OCI-LY3 (cell line): ENCODE data around the gene MGME1.
A peak's percentile ranks its signal among the peaks of the same experiment; 100 is the strongest.

Source experiments
- H2AFZ ChIP-seq: fragments of 200-600, 300-600 bp; shearing (Covaris generic); 2 replicates; pipeline ENCODE4 v1.6.0; 2014; ENCODE audit warnings: antibody characterized with exemption, low read depth, low read length
- H3K27ac ChIP-seq: fragments of 200-600, 300-600 bp; sonication (generic); 2 replicates; pipeline ENCODE4 v1.5.1; 2014; ENCODE audit warnings: mild to moderate bottlenecking, low read length, moderate library complexity, mixed read lengths
- H3K27me3 ChIP-seq: fragments of 200-600, 300-600 bp; sonication (generic); 2 replicates; pipeline ENCODE4 v1.6.1; 2014; ENCODE audit warnings: low read depth, low read length, mixed read lengths
- H3K36me3 ChIP-seq: fragments of 200-600, 300-600 bp; sonication (generic); replicated peaks from 2 replicates; pipeline ENCODE3; 2014; ENCODE audit warnings: low read depth, low read length, mixed read lengths
- H3K4me1 ChIP-seq: fragments of 300-600, 200-600 bp; sonication (generic); 2 replicates; pipeline ENCODE4 v1.6.1; 2014; ENCODE audit warnings: low read length, mixed read lengths
- H3K4me2 ChIP-seq: fragments of 200-600, 300-600 bp; sonication (generic); 2 replicates; pipeline ENCODE4 v1.6.1; 2014; ENCODE audit warnings: low read length, mixed read lengths
- H3K4me3 ChIP-seq: fragments of 300-600, 200-600 bp; sonication (generic); 2 replicates; pipeline ENCODE4 v1.5.1; 2014; ENCODE audit warnings: antibody characterized with exemption, mild to moderate bottlenecking, low read length, moderate library complexity
- H3K79me2 ChIP-seq: fragments of 300-600, 200-600 bp; shearing (Covaris generic); 2 replicates; pipeline ENCODE4 v1.6.1; 2014; ENCODE audit warnings: mild to moderate bottlenecking, low read length, mixed read lengths
- H3K9ac ChIP-seq: fragments of 300-600, 200-600 bp; shearing (Covaris generic); 2 replicates; pipeline ENCODE4 v1.6.0; 2014; ENCODE audit warnings: mild to moderate bottlenecking, low read length, moderate library complexity
- H3K9me3 ChIP-seq: fragments of 200-600, 300-600 bp; shearing (Covaris generic); 2 replicates; pipeline ENCODE4 v1.6.1; 2014; ENCODE audit warnings: low read length, mixed read lengths; ENCODE audit not compliant: insufficient read depth
- H4K20me1 ChIP-seq: fragments of 200-600, 300-600 bp; sonication (generic); 2 replicates; pipeline ENCODE4 v1.6.1; 2016; ENCODE audit warnings: low read length, mixed read lengths; ENCODE audit not compliant: insufficient read depth
- EZH2phosphoT487 ChIP-seq: fragments of 200-600 bp; shearing (Covaris generic); IDR thresholded peaks from 2 replicates; pipeline ENCODE4 v1.6.1; 2018; ENCODE audit warnings: antibody characterized with exemption, mixed run types, low read depth
- TF ChIP-seq, protein P1 (sequence below): fragments of 200-600, 300-600 bp; sonication (generic); IDR thresholded peaks from 2 replicates; pipeline ENCODE4 v1.5.1; 2014; ENCODE audit warnings: antibody characterized with exemption, low read length, low read depth

Gene MGME1

DNA sequence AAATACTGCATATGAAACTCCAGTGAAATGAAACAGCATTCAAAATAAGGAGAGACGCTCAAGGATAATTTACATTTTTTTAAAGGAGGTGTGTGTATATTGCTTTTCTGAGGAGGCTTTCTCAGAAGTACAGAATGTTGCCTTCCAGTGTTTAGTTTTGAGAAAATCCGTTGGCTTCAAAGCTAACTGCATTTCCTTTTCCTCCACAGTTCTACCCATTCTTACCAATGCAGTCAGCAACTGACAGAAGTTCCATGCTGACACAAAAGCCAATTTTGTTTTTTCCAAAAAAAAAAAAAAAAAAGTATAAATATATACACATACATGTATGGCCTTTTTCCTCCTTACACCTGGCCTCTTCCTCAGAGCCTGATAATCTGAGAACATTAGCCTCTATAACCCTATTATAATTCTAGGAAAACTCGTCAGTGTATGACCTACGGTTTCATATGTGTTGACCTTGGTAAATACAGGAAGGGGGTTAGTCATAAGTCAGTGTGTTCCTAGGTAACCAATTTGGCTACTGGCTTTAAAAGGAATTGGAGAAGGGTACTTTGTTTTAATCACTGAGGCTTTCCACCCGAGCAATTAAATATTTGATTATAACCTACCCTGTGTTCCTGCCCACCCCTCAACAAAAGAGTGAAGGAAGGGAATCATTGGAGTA is 24.2 kb downstream of the MGME1 start:
- Histone ChIP-seq H3K36me3 (peaks cover 19% of the 10 kb centered on the region), H3K27me3 (peaks cover 13% of the 10 kb centered on the region), H2AFZ (no peak overlapping the region), H3K79me2 (no peaks in the 10 kb centered on the region), H3K4me3 (peak overlapping the region; percentile 10; the same call in 1 of the 2 replicates), H3K27ac (no peak overlapping the region), H3K9me3 (no peaks in the 10 kb centered on the region), H3K9ac (no peak overlapping the region), H3K4me1 (peaks cover 39% of the 10 kb centered on the region), H4K20me1 (peaks cover 19% of the 10 kb centered on the region), H3K4me2 (peak overlapping the region; percentile 40)
- TF ChIP-seq, protein P1, sequence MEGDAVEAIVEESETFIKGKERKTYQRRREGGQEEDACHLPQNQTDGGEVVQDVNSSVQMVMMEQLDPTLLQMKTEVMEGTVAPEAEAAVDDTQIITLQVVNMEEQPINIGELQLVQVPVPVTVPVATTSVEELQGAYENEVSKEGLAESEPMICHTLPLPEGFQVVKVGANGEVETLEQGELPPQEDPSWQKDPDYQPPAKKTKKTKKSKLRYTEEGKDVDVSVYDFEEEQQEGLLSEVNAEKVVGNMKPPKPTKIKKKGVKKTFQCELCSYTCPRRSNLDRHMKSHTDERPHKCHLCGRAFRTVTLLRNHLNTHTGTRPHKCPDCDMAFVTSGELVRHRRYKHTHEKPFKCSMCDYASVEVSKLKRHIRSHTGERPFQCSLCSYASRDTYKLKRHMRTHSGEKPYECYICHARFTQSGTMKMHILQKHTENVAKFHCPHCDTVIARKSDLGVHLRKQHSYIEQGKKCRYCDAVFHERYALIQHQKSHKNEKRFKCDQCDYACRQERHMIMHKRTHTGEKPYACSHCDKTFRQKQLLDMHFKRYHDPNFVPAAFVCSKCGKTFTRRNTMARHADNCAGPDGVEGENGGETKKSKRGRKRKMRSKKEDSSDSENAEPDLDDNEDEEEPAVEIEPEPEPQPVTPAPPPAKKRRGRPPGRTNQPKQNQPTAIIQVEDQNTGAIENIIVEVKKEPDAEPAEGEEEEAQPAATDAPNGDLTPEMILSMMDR = no peak
- TF ChIP-seq EZH2phosphoT487 = no peak

DNA sequence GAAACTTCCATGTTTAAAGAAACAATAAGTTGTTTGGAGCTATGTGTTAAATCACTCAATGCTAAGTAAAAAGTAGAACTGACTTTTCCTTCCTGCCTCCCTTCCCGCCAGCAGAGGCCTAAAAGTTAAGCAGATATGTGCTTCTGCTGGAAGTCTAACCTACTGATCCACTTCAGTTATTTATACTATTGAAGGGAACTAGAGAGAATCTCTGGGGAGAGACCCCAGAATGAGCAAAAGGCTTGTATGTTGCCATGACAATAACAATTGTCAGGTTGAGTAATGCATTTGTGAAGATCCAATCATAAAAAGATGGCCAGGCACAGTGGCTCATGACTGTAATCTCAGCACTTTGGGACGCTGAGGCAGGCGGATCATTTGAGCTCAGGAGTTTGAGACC is 24.7 kb downstream of the MGME1 start:
- no peaks in the 10 kb centered on the region for H3K79me2 ChIP-seq
- no peaks in the 10 kb centered on the region for H3K9me3 ChIP-seq
- no peak overlapping the region for H3K9ac ChIP-seq
- H3K4me2 ChIP-seq = no peak overlapping the region
- H2AFZ ChIP-seq = no peak overlapping the region
- peaks cover 17% of the 10 kb centered on the region for H3K36me3 ChIP-seq
- peaks cover 17% of the 10 kb centered on the region for H4K20me1 ChIP-seq
- no peak for TF ChIP-seq EZH2phosphoT487
- TF ChIP-seq, protein P1 = no peak
- no peak overlapping the region for H3K4me3 ChIP-seq
- H3K4me1 ChIP-seq = peaks cover 45% of the 10 kb centered on the region
- H3K27me3 ChIP-seq = peaks cover 17% of the 10 kb centered on the region
- H3K27ac ChIP-seq = no peak overlapping the region

GRCh38 chr20:17995967-17996819 is 27.4 kb downstream of the MGME1 start:
- H3K4me3 ChIP-seq = peak overlapping the region; percentile 44
- peaks cover 49% of the 10 kb centered on the region for H3K4me1 ChIP-seq
- H4K20me1 ChIP-seq = peaks cover 8% of the 10 kb centered on the region; the same call in 1 of the 2 replicates
- TF ChIP-seq, protein P1 = peak; percentile 98
- no peak for TF ChIP-seq EZH2phosphoT487
- H3K9ac ChIP-seq = peak overlapping the region; percentile 18; the same call in 1 of the 2 replicates
- no peak overlapping the region for H3K27ac ChIP-seq
- peak overlapping the region; percentile 69 for H3K4me2 ChIP-seq
- peak overlapping the region; percentile 57 for H2AFZ ChIP-seq
- peaks cover 27% of the 10 kb centered on the region for H3K27me3 ChIP-seq
- peaks cover 2% of the 10 kb centered on the region for H3K36me3 ChIP-seq
- no peaks in the 10 kb centered on the region for H3K79me2 ChIP-seq
- H3K9me3 ChIP-seq = no peaks in the 10 kb centered on the region

GRCh38 chr20:17998446-17998845 is 29.6 kb downstream of the MGME1 start:
- H3K79me2 ChIP-seq = no peaks in the 10 kb centered on the region
- H3K27me3 ChIP-seq = peaks cover 27% of the 10 kb centered on the region
- H3K4me3 ChIP-seq = 0 out of 2 replicates have a peak overlapping the region, but pooled peaks have one; percentile 19
- no peak overlapping the region for H3K9ac ChIP-seq
- H3K4me2 ChIP-seq = peak overlapping the region; percentile 35
- peaks cover 35% of the 10 kb centered on the region for H3K4me1 ChIP-seq
- no peaks in the 10 kb centered on the region for H3K9me3 ChIP-seq
- no peaks in the 10 kb centered on the region for H3K36me3 ChIP-seq
- no peak overlapping the region for H2AFZ ChIP-seq
- H4K20me1 ChIP-seq = no peaks in the 10 kb centered on the region
- H3K27ac ChIP-seq = no peak overlapping the region
- TF ChIP-seq, protein P1 = no peak
- no peak for TF ChIP-seq EZH2phosphoT487
